Fibroblast of pulmonary artery (primary cell): ENCODE results near the gene NRP2.

Experiments
- DNase-seq: peaks from one replicate; pipeline ENCODE4 v3.0.0-alpha.2; 2010; ENCODE audit warnings: low read depth
- H3K4me3 ChIP-seq: replicated peaks from 2 replicates; pipeline ENCODE4 v1.5.1; 2011; ENCODE audit warnings: low read depth, mild to moderate bottlenecking, control low read depth, low read length, moderate library complexity
- TF ChIP-seq, protein P1 (sequence below): IDR thresholded peaks from 2 replicates; pipeline ENCODE4 v1.5.1; 2011; ENCODE audit warnings: mild to moderate bottlenecking, control low read depth, low read length, inconsistent platforms; ENCODE audit errors: missing control alignments

The NRP2 gene

DNA sequence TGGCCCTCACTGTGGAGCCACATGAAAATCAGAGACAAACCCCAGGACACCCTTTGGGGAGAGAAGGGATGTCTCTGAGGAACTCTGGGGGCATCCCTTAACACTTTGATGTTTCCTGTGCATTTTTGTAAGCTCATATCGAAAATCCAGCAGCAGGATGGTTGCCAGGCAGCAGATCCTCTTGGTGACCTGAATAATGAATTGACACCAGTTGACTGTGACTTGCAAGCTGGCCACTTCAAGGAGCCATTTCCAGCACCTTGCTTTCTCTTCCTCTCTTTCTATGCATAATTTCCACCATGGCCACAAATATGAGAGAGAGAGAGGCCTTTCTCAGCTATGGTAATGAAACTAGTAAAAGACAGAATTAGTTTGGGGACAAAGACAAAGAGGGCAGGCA, 91.7 kb downstream of the NRP2 start:
- TF ChIP-seq, protein P1, sequence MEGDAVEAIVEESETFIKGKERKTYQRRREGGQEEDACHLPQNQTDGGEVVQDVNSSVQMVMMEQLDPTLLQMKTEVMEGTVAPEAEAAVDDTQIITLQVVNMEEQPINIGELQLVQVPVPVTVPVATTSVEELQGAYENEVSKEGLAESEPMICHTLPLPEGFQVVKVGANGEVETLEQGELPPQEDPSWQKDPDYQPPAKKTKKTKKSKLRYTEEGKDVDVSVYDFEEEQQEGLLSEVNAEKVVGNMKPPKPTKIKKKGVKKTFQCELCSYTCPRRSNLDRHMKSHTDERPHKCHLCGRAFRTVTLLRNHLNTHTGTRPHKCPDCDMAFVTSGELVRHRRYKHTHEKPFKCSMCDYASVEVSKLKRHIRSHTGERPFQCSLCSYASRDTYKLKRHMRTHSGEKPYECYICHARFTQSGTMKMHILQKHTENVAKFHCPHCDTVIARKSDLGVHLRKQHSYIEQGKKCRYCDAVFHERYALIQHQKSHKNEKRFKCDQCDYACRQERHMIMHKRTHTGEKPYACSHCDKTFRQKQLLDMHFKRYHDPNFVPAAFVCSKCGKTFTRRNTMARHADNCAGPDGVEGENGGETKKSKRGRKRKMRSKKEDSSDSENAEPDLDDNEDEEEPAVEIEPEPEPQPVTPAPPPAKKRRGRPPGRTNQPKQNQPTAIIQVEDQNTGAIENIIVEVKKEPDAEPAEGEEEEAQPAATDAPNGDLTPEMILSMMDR = no peak
- no peak overlapping the region for H3K4me3 ChIP-seq
- no peak for DNase-seq

- H3K4me3 ChIP-seq = no peak overlapping the region
- DNase-seq = peak; percentile 34
- TF ChIP-seq, protein P1 = no peak
Measured at GRCh38 chr2:205775097-205775877, 93.0 kb downstream of the NRP2 start.

- peak; percentile 46 for DNase-seq
- no peak overlapping the region for H3K4me3 ChIP-seq
- TF ChIP-seq, protein P1 = peak; percentile 52
Measured at GRCh38 chr2:205776139-205776538, 93.8 kb downstream of the NRP2 start.

DNA sequence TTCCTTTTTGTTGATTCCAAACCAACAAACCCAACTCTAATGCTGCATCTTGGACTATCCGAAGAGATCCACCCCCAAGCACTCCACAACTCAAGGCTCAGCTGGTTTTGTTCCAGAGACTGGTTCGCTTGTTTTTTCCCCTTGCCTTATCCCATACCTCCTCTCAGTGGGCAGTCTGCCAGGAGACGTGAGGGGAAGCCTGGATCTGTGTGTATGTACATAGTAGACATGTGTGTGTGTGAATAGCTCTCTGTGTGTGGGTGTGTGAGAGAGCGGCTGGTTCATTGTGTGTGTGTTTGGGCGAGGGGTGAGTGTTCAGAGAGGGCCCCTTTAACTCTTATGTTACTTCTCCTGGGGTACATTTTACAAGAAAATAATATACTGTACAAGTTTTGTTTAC, 94.4 kb downstream of the NRP2 start:
- H3K4me3 ChIP-seq = no peak overlapping the region
- DNase-seq = no peak
- TF ChIP-seq, protein P1 = no peak

GRCh38 chr2:205778356-205778755, 96.1 kb downstream of the NRP2 start:
- DNase-seq = no peak
- H3K4me3 ChIP-seq = no peak overlapping the region
- TF ChIP-seq, protein P1 = no peak

- no peak for DNase-seq
- TF ChIP-seq, protein P1 = no peak
- no peak overlapping the region for H3K4me3 ChIP-seq
Measured at GRCh38 chr2:205780645-205781044, 98.3 kb downstream of the NRP2 start.
